SJSA1 (cell line): ENCODE results near the gene ARRB2. TPM values are rescaled to one million over a fixed set of nuclear protein-coding genes. Genes with fewer than 3 reads are reported as not detected.

Experiments used
- DNase-seq, 2 experiments: peaks; one replicate each; pipeline ENCODE4 v3.0.0-alpha.2; 2015 to 2020; ENCODE audit warnings: low spot score in 2 of 2, low read depth in 1 of 2
- H3K27ac ChIP-seq: fragments of 250-450 bp; sonication (Bioruptor Pico); 2 replicates; pipeline ENCODE4 v1.5.1; 2020; ENCODE audit warnings: mild to moderate bottlenecking, moderate library complexity
- H3K27me3 ChIP-seq: fragments of 250-450 bp; sonication (Bioruptor Pico); replicated peaks from 2 replicates; pipeline ENCODE4 v1.5.1; 2020; ENCODE audit warnings: mild to moderate bottlenecking, moderate library complexity
- H3K36me3 ChIP-seq: fragments of 250-450 bp; sonication (Bioruptor Pico); 2 replicates; pipeline ENCODE4 v1.5.1; 2020; ENCODE audit warnings: mild to moderate bottlenecking
- H3K4me1 ChIP-seq: fragments of 250-450 bp; sonication (Bioruptor Pico); replicated peaks from 2 replicates; pipeline ENCODE4 v1.6.1; 2021; ENCODE audit warnings: mild to moderate bottlenecking
- H3K4me3 ChIP-seq: fragments of 250-450 bp; sonication (Bioruptor Pico); 2 replicates; pipeline ENCODE4 v1.5.1; 2020; ENCODE audit warnings: mild to moderate bottlenecking
- H3K9me3 ChIP-seq: fragments of 250-450 bp; sonication (Bioruptor Pico); replicated peaks from 2 replicates; pipeline ENCODE4 v1.5.1; 2020; ENCODE audit warnings: mild to moderate bottlenecking
- total RNA-seq: library from RNA; depleted of rRNA; stranded (reverse); fragments of >200 nt; shearing (Covaris generic); gene quantifications from 2 replicates; pipeline ENCODE4 v1.2.3, GENCODE V29; 2014

Gene ARRB2
- total RNA-seq, 1 experiment from 2014 or later, result 8.2 TPM

GRCh38 chr17:4741544-4741943 is 31.1 kb downstream of the ARRB2 start:
- peaks cover 32% of the 10 kb centered on the region for H3K27me3 ChIP-seq
- H3K36me3 ChIP-seq, result 0 out of 2 replicates have a peak, but pooled peaks cover 3% of the 10 kb centered on the region
- H3K9me3 ChIP-seq, result peaks cover 3% of the 10 kb centered on the region; the same call in 1 of the 2 replicates
- H3K27ac ChIP-seq, result no peak overlapping the region
- no peak overlapping the region for H3K4me3 ChIP-seq
- DNase-seq, result no peak
- H3K4me1 ChIP-seq, result peaks cover 14% of the 10 kb centered on the region

DNA sequence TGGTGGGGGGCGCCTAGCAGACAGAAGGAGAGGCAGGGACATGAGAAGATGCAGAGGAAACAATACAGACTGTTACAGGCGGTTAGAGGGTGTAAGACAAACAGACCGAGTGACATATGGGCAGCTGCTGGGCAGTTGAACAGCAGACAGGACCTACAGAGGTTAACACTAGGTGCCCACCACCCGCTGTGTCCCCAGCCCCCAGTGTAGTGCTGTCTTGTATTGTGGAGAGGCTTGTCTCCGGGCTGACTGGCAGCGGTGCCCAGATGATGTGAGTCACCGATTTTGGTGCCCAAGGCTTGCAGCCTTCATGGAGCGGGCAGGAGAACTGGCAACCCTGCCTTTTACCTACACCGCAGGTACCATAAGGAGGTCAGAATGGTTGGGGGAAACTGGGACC is 31.7 kb downstream of the ARRB2 start:
- H3K4me3 ChIP-seq, result no peak overlapping the region
- H3K27ac ChIP-seq, result no peak overlapping the region
- H3K36me3 ChIP-seq, result 0 out of 2 replicates have a peak, but pooled peaks cover 3% of the 10 kb centered on the region
- no peak for DNase-seq
- H3K4me1 ChIP-seq, result peaks cover 14% of the 10 kb centered on the region
- peaks cover 32% of the 10 kb centered on the region for H3K27me3 ChIP-seq
- peaks cover 3% of the 10 kb centered on the region; the same call in 1 of the 2 replicates for H3K9me3 ChIP-seq

- Histone ChIP-seq H3K27ac (no peak overlapping the region), H3K9me3 (peaks cover 3% of the 10 kb centered on the region; the same call in 1 of the 2 replicates), H3K4me1 (peaks cover 14% of the 10 kb centered on the region), H3K27me3 (peaks cover 31% of the 10 kb centered on the region), H3K36me3 (0 out of 2 replicates have a peak, but pooled peaks cover 3% of the 10 kb centered on the region), H3K4me3 (no peak overlapping the region)
- no peak for DNase-seq
These were observed 32.2 kb downstream of the ARRB2 start for GRCh38 chr17:4742629-4743028.

DNA sequence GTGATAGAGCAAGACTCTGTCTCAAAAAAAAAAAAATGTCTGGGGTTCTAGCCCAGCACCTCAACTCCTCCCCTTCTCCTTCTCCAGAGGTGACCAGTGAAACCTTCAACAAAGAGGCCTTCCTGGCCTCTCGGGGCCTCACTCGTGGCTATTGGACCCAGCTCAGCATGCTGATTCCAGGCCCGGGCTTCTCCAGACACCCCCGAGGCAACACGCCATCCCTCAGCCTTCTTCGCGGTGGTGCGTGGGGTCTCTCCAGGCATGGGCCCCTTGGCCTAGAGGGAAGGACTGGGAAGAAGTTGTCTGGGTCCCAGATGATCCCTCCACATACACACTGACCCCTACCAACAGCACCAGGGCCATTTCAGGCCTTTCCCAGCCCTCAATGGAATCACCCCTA is 32.8 kb downstream of the ARRB2 start:
- Histone ChIP-seq H3K4me3 (no peak overlapping the region), H3K4me1 (peaks cover 14% of the 10 kb centered on the region), H3K27me3 (peaks cover 29% of the 10 kb centered on the region), H3K9me3 (peaks cover 3% of the 10 kb centered on the region; the same call in 1 of the 2 replicates), H3K27ac (no peak overlapping the region), H3K36me3 (0 out of 2 replicates have a peak, but pooled peaks cover 3% of the 10 kb centered on the region)
- no peak for DNase-seq

DNA sequence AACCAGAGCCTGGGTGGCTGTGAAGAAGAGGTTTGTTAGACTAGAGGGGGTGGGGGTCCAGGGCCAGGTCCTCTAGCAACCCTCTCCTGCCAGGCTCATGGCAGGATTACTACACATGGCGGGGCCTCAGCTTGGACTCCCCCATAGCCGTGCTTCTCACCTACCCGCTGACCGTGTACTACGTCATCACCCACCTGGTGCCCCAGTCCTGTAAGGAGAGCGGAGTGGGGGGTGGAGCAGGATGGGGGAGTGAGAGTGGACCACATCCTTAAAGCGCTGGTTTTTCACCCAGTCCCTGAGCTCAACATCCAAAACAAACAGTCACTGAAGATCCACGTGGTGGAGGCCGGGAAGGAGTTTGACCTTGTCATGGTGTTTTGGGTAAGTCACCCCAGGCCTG is 33.5 kb downstream of the ARRB2 start:
- Histone ChIP-seq H3K9me3 (peaks cover 3% of the 10 kb centered on the region; the same call in 1 of the 2 replicates), H3K4me3 (no peak overlapping the region), H3K27me3 (peaks cover 30% of the 10 kb centered on the region), H3K36me3 (0 out of 2 replicates have a peak, but pooled peaks cover 3% of the 10 kb centered on the region), H3K4me1 (peaks cover 11% of the 10 kb centered on the region), H3K27ac (no peak overlapping the region)
- no peak for DNase-seq

DNA sequence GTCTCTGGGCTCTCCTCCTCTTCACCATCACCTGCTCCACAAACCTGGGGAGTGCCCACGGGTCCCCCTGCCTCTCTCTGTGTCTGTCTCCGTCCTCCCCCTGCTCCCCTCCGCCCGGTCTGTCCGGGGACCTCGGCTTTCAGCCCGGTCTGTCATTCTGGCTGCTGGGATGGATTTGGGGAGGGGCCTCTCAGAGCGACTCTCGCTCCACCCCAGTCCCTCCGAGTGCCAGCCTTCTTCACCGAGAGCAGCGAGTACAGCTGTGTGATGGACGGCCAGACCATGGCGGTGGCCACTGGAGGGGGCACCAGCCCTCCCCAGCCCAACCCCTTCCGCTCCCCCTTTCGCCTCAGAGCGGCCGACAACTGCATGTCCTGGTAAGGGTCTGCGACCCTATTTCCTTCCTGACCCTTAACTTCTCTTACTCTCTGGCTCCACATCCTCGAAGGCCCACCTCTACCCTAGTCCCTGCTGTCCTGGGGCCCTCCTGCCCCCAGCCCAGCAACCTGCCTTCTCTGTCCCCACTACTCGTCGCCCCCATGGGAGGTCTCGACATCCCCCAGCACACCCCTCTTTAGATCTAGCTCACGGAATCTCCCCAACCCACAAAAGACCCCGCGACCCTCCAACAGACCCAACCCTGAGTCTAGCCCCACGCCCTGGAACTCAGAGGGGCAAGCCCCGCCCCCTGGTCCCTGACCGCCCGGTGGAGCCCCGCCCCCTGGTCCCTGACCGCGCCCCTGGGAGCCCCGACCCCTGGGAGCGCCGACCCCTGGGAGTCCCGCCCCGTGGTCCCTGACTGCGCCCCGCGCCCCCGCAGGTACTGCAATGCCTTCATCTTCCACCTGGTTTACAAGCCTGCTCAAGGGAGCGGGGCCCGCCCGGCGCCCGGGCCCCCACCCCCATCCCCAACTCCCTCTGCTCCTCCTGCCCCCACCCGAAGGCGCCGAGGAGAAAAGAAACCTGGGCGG is 34.9 kb downstream of the ARRB2 start:
- no peaks in the 10 kb centered on the region for H3K9me3 ChIP-seq
- no peak overlapping the region for H3K27ac ChIP-seq
- no peaks in the 10 kb centered on the region for H3K36me3 ChIP-seq
- DNase-seq, result no peak
- H3K4me1 ChIP-seq, result no peaks in the 10 kb centered on the region
- no peak overlapping the region for H3K4me3 ChIP-seq
- peaks cover 28% of the 10 kb centered on the region for H3K27me3 ChIP-seq

DNA sequence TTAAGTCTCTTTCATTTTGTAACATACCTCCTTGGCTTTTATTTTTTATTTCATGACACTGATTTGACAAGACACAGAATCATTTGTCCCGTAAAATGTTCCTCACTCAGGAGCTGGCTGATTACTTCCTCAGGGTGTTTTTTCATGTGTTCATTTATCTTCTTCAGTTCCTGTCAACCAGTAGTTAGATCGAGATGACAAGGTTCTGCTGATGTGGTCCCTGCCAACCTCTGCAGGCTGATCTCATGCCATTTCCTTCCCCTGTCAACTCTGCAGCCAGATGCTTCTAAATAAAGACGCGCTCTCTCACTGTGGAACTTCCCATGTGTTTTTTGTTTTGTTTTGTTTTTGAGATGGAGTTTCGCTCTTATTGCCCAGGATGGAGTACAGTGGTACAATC is 37.4 kb downstream of the ARRB2 start:
- no peaks in the 10 kb centered on the region for H3K9me3 ChIP-seq
- H3K27me3 ChIP-seq, result peaks cover 26% of the 10 kb centered on the region
- H3K36me3 ChIP-seq, result no peaks in the 10 kb centered on the region
- H3K4me3 ChIP-seq, result no peak overlapping the region
- no peak for DNase-seq
- H3K27ac ChIP-seq, result no peak overlapping the region
- no peaks in the 10 kb centered on the region for H3K4me1 ChIP-seq

DNA sequence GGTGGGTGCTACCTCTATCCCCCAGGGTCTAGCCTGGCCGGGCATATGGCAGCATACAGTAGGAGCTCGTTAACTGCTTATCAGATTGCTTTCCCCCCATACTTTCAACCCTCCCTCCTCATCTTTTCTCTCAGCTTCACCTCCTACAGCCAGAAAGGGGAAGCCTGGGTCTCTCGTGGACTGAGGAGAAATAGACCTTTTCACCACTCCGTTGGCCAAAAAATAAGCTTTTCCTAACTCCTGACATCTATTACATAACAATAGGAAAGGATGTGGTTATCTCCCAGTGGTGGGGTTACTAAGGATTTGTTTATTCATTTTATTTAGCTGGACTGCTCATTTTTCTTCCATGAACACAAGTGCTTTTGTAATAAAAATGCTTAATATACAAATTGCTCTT is 38.3 kb downstream of the ARRB2 start:
- Histone ChIP-seq H3K27me3 (peaks cover 30% of the 10 kb centered on the region), H3K4me1 (no peaks in the 10 kb centered on the region), H3K27ac (no peak overlapping the region), H3K36me3 (no peaks in the 10 kb centered on the region), H3K9me3 (no peaks in the 10 kb centered on the region), H3K4me3 (no peak overlapping the region)
- DNase-seq, result no peak

DNA sequence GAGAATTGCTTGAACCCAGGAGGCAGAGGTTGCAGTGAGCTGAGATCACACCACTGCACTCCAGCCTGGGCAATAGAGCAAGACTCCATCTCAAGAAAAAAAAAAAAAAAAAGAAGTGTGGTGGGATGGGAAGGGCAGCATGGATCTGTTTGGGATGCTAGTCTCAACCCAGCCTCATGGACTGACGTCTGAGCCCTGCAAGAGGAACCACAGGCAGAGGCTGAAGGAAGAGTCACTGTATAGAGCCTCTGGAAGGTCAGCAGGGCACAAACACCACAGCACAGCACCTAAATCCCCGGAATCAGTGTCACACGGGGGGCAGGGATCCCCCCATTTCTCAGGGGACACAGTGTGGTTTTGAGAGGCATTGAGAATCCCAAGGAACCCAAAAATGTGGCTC is 40.2 kb downstream of the ARRB2 start:
- no peak overlapping the region for H3K27ac ChIP-seq
- no peaks in the 10 kb centered on the region for H3K9me3 ChIP-seq
- H3K27me3 ChIP-seq, result peaks cover 38% of the 10 kb centered on the region
- no peak for DNase-seq
- no peaks in the 10 kb centered on the region for H3K36me3 ChIP-seq
- H3K4me3 ChIP-seq, result no peak overlapping the region
- no peaks in the 10 kb centered on the region for H3K4me1 ChIP-seq

GRCh38 chr17:4751932-4752331 is 41.5 kb downstream of the ARRB2 start:
- no peak for DNase-seq
- no peak overlapping the region for H3K4me3 ChIP-seq
- no peaks in the 10 kb centered on the region for H3K9me3 ChIP-seq
- no peak overlapping the region for H3K27ac ChIP-seq
- H3K4me1 ChIP-seq, result no peaks in the 10 kb centered on the region
- no peaks in the 10 kb centered on the region for H3K36me3 ChIP-seq
- H3K27me3 ChIP-seq, result peaks cover 41% of the 10 kb centered on the region

GRCh38 chr17:4753392-4753791 is 43.0 kb downstream of the ARRB2 start:
- Histone ChIP-seq H3K4me3 (no peak overlapping the region), H3K36me3 (no peaks in the 10 kb centered on the region), H3K9me3 (no peaks in the 10 kb centered on the region), H3K27ac (no peak overlapping the region), H3K27me3 (peaks cover 46% of the 10 kb centered on the region), H3K4me1 (no peaks in the 10 kb centered on the region)
- DNase-seq, result no peak

DNA sequence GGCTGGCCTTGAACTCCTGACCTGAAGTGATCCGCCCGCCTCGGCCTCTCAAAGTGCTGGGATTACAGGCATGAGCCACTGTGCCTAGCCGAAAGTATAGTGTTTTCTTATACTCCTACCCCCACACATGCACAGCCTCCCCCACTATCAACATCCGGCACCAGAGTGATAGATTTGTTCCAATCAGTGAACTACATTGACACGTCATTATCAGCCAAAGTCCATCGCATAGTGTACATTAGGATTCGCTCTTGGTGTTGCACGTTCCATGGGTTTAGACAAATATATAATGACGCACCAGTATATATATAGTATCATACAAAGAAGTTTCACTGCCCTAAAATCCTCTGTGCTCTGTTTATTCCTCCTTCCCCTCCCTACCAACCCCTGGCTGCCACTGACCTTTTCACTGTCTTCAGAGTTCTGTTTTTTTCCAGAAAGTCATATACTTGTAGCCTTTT is 49.4 kb downstream of the ARRB2 start:
- no peaks in the 10 kb centered on the region for H3K9me3 ChIP-seq
- H3K4me1 ChIP-seq, result no peaks in the 10 kb centered on the region
- H3K36me3 ChIP-seq, result no peaks in the 10 kb centered on the region
- no peak overlapping the region for H3K4me3 ChIP-seq
- peaks cover 27% of the 10 kb centered on the region for H3K27me3 ChIP-seq
- no peak overlapping the region for H3K27ac ChIP-seq
- no peak for DNase-seq

DNA sequence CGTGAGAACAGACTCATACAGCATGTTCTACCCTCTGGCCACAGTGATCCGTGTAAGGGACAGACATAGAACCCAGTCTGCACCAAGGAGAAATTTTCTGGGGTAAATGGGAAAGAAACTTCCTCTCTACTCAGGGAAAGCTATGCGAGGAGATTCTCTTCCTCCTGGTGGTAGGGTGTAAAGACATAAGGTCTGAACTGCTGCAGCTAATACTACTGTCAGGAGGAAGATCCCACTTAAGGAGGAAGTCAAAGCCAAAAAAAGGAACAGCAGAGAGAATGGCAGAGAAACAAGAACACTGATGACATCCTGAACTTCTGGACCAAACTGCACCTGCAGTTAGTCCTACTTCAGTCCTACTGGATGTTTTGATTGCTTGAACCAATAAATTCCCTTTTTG is 54.2 kb downstream of the ARRB2 start:
- no peak for DNase-seq
- Histone ChIP-seq H3K4me1 (no peaks in the 10 kb centered on the region), H3K36me3 (no peaks in the 10 kb centered on the region), H3K27ac (no peak overlapping the region), H3K27me3 (peaks cover 5% of the 10 kb centered on the region; the same call in 1 of the 2 replicates), H3K9me3 (no peaks in the 10 kb centered on the region), H3K4me3 (no peak overlapping the region)

DNA sequence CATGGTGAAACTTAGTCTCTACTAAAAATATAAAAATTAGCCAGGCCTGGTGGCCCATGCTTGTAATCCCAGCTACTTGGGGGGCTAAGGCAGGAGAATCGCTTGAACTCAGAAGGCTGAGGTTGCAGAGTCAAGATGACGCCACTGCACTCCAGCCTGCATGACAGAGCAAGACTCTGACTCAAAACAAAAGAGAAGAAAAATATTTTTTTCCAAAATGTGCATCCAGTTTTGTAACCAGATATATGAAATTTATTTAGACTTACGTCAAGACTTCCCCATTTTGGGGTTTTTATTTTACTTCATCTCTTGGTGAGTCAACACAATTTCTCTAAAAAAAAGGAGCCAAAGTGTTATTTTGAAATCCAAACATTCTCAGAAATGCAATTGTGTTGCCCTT is 55.8 kb downstream of the ARRB2 start:
- no peaks in the 10 kb centered on the region for H3K4me1 ChIP-seq
- no peak overlapping the region for H3K27ac ChIP-seq
- H3K9me3 ChIP-seq, result no peaks in the 10 kb centered on the region

More for the DNA sequence above, 55.8 kb downstream of the ARRB2 start:
- no peaks in the 10 kb centered on the region for H3K36me3 ChIP-seq
- H3K4me3 ChIP-seq, result no peak overlapping the region
- DNase-seq, result no peak
- H3K27me3 ChIP-seq, result peaks cover 5% of the 10 kb centered on the region; the same call in 1 of the 2 replicates
